Astrocyte of the spinal cord (primary cell): Measurements from ENCODE around the gene DHX35.
A peak's percentile ranks its signal among the peaks of the same experiment; 100 is the strongest.

Source experiments
- DNase-seq: peaks from one replicate; pipeline ENCODE4 v3.0.0; 2011; ENCODE audit warnings: low read depth, low spot score
- H3K4me3 ChIP-seq: 2 replicates; pipeline ENCODE4 v1.5.1; 2011; ENCODE audit warnings: low read depth, mild to moderate bottlenecking, low read length, moderate library complexity
- CTCF ChIP-seq: IDR thresholded peaks from 2 replicates; pipeline ENCODE4 v1.5.1; 2012; ENCODE audit warnings: low read depth, mild to moderate bottlenecking, low read length, inconsistent platforms
- in situ Hi-C: cut with HindIII; loops from 2 replicates; pipeline ENCODE4 v1.10.0; 2017; ENCODE audit warnings: low sequenced_read_pairs

Gene DHX35

DNA sequence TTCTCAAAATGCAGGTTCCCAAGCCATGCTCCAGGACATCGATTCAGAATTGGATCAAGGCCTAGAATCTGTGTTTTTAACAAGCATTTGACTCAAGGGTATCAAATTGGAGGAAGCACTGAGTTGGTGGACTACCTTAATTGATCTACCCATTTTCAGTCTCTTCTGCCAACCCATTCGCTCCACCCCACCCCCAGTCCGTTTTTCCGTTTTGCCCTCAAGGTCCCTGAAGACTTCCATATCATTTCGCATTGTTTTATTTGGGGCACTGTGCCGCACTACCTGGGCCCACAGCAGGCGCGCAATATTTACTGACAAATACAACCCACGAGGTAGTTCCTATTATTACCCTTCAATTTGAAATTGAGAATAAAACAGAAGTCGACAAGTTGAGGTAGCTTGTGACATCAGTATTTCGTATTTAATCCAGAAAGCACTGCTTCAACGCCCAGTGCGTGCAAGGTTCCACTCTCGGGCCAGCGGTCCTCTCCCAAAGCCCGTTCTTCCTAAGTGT lies 557 bp upstream of the DHX35 start:
- peak overlapping the region; percentile 82 for H3K4me3 ChIP-seq
- no peak for DNase-seq
- in situ Hi-C loops, result no loop called here
- no peak for TF ChIP-seq CTCF

DNA sequence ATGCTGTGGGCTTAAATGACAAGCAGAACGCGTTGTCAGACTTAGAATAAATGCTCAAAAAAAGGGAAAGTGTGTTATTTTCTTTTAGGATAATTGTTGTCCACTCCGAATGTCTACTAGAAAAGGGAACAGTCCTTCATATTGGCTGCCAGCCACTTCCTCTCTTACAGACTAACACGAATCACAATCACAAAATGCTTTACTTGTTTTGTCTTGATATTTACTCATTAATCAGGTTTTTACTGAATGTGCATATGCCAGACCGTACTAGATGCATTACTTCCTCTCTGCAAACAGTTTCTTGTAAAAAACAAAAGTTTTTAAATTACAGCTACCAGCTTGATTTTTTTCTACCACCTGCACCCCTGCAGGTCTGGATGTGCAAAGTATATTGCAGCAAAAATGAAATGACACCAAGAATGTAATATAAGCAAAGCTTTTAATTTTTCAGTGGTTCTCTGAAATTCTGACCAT lies 821 bp downstream of the DHX35 start:
- in situ Hi-C loops, result no loop called here
- no peak for DNase-seq
- no peak for TF ChIP-seq CTCF
- peak overlapping the region; percentile 82 for H3K4me3 ChIP-seq

DNA sequence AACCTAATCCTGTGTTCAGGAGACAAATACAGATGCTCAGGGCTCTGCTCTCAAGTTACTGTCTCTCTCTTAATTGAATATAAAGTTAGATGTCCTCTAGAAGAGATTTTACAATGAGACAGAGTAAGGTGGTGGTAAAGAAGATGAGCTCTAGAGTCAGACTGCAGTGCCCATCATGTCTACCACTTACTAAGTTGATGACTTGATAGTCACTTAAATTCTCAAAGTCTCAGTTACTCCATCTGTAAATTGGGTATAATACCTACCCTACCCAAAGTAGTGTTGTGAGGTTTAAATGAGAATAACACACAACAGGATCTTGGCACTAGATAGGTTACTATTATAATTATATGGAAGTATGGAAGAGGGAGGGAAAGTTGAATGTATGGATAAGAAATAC lies 1.6 kb downstream of the DHX35 start:
- no peak overlapping the region for H3K4me3 ChIP-seq
- DNase-seq, result no peak
- in situ Hi-C loops, result no loop called here
- no peak for TF ChIP-seq CTCF

DNA sequence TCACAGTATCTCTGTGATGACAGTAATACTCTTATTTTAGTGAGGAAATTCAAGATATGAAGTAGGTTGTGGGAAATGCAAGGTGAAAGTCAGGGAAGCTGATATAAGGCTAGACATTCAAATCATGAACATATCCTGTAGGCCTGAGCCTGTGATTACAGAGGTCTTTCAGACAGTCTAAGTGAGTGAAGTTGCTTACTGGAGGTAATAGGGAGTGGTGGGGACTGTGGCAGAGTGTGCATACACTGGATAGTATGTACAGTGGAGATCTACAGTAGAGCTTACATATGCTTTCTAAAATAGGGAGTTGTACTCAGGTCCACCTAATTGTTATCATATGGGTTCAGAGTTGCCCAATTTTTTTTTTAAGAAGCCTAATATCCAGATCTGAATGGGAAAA lies 3.1 kb downstream of the DHX35 start:
- DNase-seq, result no peak
- in situ Hi-C loops, result no loop called here
- no peak for TF ChIP-seq CTCF
- H3K4me3 ChIP-seq, result no peak overlapping the region

GRCh38 chr20:38968090-38968489 lies 5.9 kb downstream of the DHX35 start:
- no peak for TF ChIP-seq CTCF
- no peak for DNase-seq
- no peak overlapping the region for H3K4me3 ChIP-seq
- in situ Hi-C loops, result no loop called here

DNA sequence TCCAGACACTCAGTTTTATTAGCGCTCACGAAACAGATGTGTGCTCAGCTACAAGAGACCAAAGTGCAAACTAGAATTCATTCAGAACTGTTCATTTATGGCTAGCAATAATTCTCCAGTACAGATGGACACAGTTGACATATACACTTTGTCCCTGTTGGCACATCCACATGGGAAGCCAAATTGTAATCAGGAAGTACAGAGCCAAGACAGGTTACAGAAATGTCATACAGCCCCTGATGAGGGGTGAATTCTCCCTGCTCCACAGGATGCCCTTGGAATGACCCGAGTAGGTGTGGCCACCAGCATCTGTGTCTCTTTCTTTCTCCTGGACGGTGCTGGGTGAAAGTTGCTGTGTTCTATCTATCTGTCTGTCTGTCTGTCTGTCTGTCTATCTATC lies 7.6 kb downstream of the DHX35 start:
- DNase-seq, result no peak
- no peak for TF ChIP-seq CTCF
- in situ Hi-C loops, result no loop called here
- H3K4me3 ChIP-seq, result no peak overlapping the region

- H3K4me3 ChIP-seq, result no peak overlapping the region
- peak; percentile 58 for DNase-seq
- in situ Hi-C loops, result no loop called here
- no peak for TF ChIP-seq CTCF
These were observed 8.2 kb downstream of the DHX35 start for GRCh38 chr20:38970302-38970701.
